Activated T-cell treated with anti-CD3 and anti-CD28 coated beads, Interleukin-2, amount 50 U/mL, for 48 hours (primary cell): ENCODE data around the gene CPNE9.

Experiments
- DNase-seq, 2 experiments: peaks; one replicate each; pipeline ENCODE4 v3.0.0-alpha.2; 2020

Gene CPNE9

DNA sequence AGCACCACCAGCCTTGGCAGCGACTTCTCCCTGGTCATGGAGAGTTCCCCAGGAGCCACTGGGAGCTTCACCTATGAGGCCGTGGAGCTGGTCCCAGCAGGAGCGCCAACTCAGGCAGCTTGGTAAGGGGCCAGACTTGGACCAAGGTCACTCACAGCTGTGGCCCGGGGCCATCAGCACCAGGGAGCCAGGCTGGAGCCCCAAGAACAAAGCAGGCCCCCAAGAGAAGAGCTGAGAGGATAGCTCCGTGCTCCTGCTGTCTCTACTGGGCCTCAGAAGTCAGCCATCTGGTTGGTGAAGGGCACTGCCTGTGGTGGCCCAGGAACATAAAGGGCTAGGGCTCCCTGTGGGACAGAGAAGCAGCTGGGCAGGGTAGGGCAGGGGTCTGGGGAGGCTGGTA, 14.7 kb upstream of the CPNE9 start:
- DNase-seq: no peak

- no peak for DNase-seq
Observed at GRCh38 chr3:9689757-9690156, 13.9 kb upstream of the CPNE9 start.

- no peak for DNase-seq
Observed at GRCh38 chr3:9690451-9691450, 12.9 kb upstream of the CPNE9 start.

DNA sequence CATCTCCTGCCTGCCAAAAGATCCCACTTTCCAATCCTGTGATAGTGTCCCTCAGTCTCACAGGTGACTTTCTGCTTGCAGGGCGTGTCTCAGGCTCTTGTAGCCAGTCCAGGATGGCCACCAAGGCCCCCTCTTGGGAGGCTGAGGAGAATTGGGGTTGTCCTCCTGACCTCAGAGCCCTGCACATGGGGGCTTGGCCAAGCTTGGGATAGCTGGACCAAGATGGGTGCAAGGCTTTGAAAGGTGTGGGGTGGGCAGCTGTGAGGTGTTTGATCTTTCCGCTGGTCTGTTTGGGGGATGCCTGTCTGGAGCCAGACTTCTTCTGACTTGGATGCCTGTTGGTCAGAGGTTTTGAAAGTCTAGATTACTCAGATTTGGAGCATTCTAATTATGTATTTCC, 12.0 kb upstream of the CPNE9 start:
- DNase-seq: no peak

DNA sequence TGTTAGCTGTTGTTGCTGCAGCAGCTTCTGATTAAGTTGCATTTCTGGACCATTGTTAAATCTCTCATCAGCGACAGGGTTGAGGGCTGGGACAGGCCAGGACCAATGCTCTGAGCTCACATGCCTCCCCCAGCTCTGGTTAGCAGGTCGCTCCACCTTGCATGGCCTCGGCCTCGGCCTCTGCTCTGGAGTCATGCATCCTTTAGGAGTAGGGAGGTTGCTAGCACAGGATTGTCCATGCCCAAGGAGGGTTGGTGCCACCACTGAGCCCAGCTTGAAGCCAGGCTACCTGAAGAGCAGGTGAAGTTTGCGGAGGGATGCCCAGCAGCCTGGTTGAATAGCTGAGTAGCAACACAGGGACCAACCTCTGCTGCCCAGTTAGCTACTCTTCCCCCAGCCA, 11.2 kb upstream of the CPNE9 start:
- DNase-seq: no peak

GRCh38 chr3:9695345-9695744, 8.3 kb upstream of the CPNE9 start:
- DNase-seq: no peak

DNA sequence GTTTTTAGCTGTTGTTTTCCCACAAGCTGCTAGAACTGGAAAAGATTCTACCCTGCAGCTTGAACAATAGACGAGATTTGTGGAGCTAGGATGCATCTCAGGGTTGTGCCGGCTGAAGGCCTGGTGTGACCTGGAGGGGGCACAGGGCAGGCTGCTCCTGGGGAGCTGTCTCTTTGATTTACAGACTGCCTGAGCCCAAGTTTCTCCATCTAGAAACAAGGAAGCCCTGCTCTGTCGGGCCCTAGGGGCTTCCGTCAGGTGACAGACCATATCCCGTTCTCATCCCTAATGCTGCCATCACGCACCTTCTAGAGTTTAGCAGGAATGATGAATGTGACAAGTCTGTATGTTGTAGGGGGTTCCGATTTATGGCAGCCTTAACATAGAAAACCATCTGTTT, 7.9 kb upstream of the CPNE9 start:
- DNase-seq: no peak

GRCh38 chr3:9696480-9697220, 7.0 kb upstream of the CPNE9 start:
- DNase-seq: no peak

DNA sequence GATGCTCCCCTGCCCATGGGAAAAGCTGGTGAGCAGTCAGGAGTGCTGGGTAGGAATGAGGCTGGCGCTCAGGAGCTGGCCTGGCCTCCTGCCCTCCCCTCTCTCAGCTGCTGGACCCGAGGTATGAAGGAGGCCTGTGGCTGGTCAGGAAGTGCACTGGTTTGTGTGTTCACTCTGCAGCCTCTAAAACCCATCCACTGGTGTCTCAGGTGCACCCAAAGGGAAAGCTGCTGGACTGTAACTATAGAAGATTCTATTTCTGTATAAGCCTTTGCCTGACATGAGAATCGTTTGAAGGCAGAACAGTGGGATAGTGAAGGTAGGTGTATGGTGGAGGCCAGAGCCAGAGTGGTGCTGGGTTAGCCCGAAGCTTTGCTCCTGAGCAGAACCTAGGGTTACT, 5.7 kb upstream of the CPNE9 start:
- DNase-seq: no peak

GRCh38 chr3:9698293-9698692, 5.3 kb upstream of the CPNE9 start:
- no peak for DNase-seq

DNA sequence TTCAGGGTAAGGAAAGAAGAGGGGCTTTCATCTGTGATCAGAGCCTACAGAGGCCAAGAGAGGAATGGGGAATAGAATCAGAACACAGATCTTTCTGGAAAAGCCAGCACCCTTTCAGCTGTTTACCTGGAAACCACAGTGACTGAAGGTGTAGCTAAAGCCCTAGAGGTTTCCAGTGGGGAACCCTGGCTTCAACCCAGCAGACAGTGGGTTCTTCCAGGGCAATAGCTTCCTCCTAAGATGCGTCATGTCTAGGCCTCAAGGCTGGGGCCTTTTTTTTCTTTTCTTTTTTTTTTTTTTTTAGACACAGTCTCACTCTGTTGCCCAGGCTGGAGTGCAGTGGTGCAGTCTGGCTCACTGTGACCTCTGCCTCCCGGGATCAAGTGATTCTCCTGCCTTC, 3.1 kb upstream of the CPNE9 start:
- no peak for DNase-seq

- DNase-seq: no peak
Observed at GRCh38 chr3:9701006-9701405, 2.6 kb upstream of the CPNE9 start.

DNA sequence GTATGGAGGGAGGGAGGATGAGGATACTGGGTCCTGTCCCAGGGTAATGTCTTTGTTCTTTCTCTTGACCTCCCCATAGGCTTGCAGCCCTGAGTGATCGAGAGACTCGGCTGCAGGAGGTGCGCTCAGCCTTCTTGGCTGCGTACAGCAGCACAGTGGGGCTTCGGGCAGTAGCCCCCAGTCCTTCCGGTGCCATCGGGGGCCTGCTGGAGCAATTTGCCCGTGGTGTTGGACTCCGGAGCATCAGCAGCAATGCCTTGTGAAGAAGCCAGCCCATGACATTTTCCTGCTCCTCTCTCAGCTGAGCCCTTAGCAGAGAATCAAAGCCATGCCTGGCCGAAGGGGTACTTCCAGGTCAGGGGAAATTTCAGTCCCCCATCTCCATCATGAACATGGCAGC, 1.9 kb upstream of the CPNE9 start:
- no peak for DNase-seq

GRCh38 chr3:9703240-9703639, 393 bp upstream of the CPNE9 start:
- DNase-seq: no peak

GRCh38 chr3:9704347-9705322, 1.0 kb downstream of the CPNE9 start:
- peak; percentile 30 to 44 for DNase-seq

- DNase-seq: no peak
Observed at GRCh38 chr3:9710174-9710739, 6.6 kb downstream of the CPNE9 start.

- DNase-seq: no peak
Observed at GRCh38 chr3:9712415-9712814, 8.8 kb downstream of the CPNE9 start.

- DNase-seq: no peak
Observed at GRCh38 chr3:9713142-9713541, 9.5 kb downstream of the CPNE9 start.

DNA sequence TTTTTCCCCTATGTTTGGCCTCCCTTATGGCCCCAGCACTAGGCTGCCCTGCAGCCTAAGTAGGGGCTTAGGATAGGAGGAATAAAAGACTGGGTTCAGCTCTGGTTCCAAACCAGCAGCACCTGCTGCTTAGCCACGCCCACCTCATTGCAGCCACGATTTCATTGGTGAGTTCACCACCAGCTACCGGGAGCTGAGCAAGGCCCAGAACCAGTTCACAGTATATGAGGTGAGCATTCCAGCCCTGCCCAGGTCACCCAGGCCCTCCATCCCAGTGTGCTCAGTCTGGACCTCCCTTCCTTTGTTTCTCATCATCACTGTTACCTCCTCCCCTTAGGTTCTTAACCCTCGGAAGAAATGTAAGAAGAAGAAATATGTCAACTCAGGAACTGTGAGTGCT, 11.5 kb downstream of the CPNE9 start:
- no peak for DNase-seq

DNA sequence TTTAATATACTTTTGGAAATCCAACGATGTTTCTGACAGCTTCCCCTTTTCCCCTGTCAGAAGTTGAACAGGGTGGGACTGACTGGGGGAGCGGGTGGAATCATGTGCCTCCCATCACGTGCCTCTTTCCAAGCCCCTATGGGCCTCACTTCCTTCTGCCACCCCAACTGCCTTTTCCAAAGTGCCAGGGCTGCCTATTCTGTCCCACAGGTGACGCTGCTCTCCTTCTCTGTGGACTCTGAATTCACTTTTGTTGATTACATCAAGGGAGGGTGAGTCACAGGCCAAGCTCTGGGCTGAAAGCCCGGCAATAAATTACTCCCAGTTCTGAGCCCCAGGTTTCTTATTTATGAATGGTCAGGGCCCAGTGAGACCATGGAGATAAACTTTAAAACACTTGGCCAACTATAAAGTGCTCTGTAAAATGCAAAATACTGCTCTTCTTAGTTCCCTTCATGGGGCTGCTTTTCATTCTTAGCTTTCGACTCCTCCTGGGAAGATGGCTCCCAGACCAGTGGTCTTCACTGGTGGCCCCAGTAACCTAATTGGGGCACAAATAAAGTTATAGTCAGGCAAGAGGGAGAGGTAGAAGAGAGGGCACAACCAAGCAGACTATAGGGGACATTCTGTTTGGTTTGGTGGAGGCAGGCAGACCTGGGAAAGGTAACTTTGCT, 12.3 kb downstream of the CPNE9 start:
- DNase-seq: peak; percentile 57 to 65

GRCh38 chr3:9716801-9717555, 13.3 kb downstream of the CPNE9 start:
- DNase-seq: no peak
